Stimulated activated CD4-positive, alpha-beta T cell treated with anti-CD3 and anti-CD28 coated beads, Interleukin-4, amount 100 ng/mL, for 4 hours (primary cell): Measurements from ENCODE around the gene TPSB2.
"Not testable (repeated sequence)": the region's sequence is repeated elsewhere in the genome, so short reads cannot be mapped to it uniquely, and the experiment has no call there.

Experiments used
- DNase-seq, 2 experiments: peaks; one replicate each; pipeline ENCODE4 v3.0.0-alpha.2; 2020

TPSB2 gene

GRCh38 chr16:1230084-1230470 is at the start of gene TPSB2:
Gene TPSB2 (minus strand): TSS chr16:1230184. CDS start chr16:1229951, 233 bp downstream.
- not testable (repeated sequence) for DNase-seq

GRCh38 chr16:1279081-1279944 is 49.3 kb upstream of the TPSB2 start:
- DNase-seq: no peak

- DNase-seq: no peak
Measured at GRCh38 chr16:1278477-1278876, 48.5 kb upstream of the TPSB2 start.

GRCh38 chr16:1277617-1278282 is 47.8 kb upstream of the TPSB2 start:
- DNase-seq: no peak

- DNase-seq: no peak
Measured at GRCh38 chr16:1277151-1277598, 47.2 kb upstream of the TPSB2 start.

- DNase-seq: no peak
Measured at GRCh38 chr16:1276580-1276878, 46.5 kb upstream of the TPSB2 start.

- no peak for DNase-seq
Measured at GRCh38 chr16:1275791-1276579, 46.0 kb upstream of the TPSB2 start.

- DNase-seq: no peak
Measured at GRCh38 chr16:1274767-1275166, 44.8 kb upstream of the TPSB2 start.

- DNase-seq: no peak
Measured at GRCh38 chr16:1273816-1274215, 43.8 kb upstream of the TPSB2 start.

- DNase-seq: no peak
Measured at GRCh38 chr16:1272453-1273198, 42.6 kb upstream of the TPSB2 start.

GRCh38 chr16:1271724-1272413 is 41.9 kb upstream of the TPSB2 start:
- not testable (repeated sequence) for DNase-seq

- DNase-seq: no peak
Measured at GRCh38 chr16:1271380-1271723, 41.4 kb upstream of the TPSB2 start.

- DNase-seq: not testable (repeated sequence)
Measured at GRCh38 chr16:1269418-1269817, 39.4 kb upstream of the TPSB2 start.

GRCh38 chr16:1265826-1266225 is 35.8 kb upstream of the TPSB2 start:
- no peak for DNase-seq

- DNase-seq: no peak
Measured at GRCh38 chr16:1265090-1265630, 35.2 kb upstream of the TPSB2 start.

GRCh38 chr16:1264345-1265089 is 34.5 kb upstream of the TPSB2 start:
- no peak for DNase-seq

GRCh38 chr16:1263591-1264344 is 33.8 kb upstream of the TPSB2 start:
- no peak for DNase-seq

GRCh38 chr16:1262846-1263221 is 32.9 kb upstream of the TPSB2 start:
- no peak for DNase-seq

GRCh38 chr16:1262210-1262845 is 32.3 kb upstream of the TPSB2 start:
- no peak for DNase-seq
